ENCODE data around the gene HMGB2. TPM values are rescaled to one million over a fixed set of nuclear protein-coding genes. Genes with fewer than 3 reads are reported as not detected.

The HMGB2 gene
- total RNA-seq, 1 donor from 2014 or later, result 29.9 TPM

DNA sequence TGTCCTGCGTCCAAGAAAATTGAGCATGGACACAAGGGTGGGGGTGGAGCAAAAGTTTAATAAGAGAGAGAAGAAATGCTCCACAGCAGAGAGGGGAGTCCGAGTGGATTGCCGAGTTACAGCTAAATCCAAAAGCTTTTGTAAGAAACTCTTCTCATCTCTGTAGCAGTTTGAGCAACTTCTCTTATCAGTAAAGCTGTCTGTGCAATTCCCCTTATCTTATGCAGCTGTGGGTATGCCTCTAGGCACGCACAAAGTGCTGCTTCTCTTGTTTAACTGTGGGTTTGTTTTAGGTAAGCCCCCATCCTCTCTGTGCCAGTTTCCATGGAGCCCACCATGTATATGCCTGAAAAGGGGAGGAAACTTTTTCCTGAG lies 44.8 kb downstream of the HMGB2 start:
- H3K4me3 ChIP-seq (ENCODE audit: low read depth, low read length), result no peak overlapping the region
- H3K27me3 ChIP-seq (ENCODE audit: control insufficient read depth, insufficient read depth, low read length), result no peaks in the 10 kb centered on the region
- DNase-seq (ENCODE audit: low read depth), result no peak
- no peak for TF ChIP-seq CTCF (IDR thresholded peaks at IDR 0.05; ENCODE audit: insufficient read depth, low read length, poor library complexity, severe bottlenecking)
- no peaks in the 10 kb centered on the region for H3K36me3 ChIP-seq (ENCODE audit: control insufficient read depth, insufficient read depth, low read length)

GRCh38 chr4:173288698-173289352 lies 45.3 kb downstream of the HMGB2 start:
- Histone ChIP-seq H3K27me3 (ENCODE audit: control insufficient read depth, insufficient read depth, low read length) (no peaks in the 10 kb centered on the region), H3K4me3 (ENCODE audit: low read depth, low read length) (no peak overlapping the region), H3K36me3 (ENCODE audit: control insufficient read depth, insufficient read depth, low read length) (no peaks in the 10 kb centered on the region)
- no peak for TF ChIP-seq CTCF (IDR thresholded peaks at IDR 0.05; ENCODE audit: insufficient read depth, low read length, poor library complexity, severe bottlenecking)
- no peak for DNase-seq (ENCODE audit: low read depth)

- peak; percentile 37 for TF ChIP-seq CTCF (IDR thresholded peaks at IDR 0.05; ENCODE audit: insufficient read depth, low read length, poor library complexity, severe bottlenecking)
- no peak for DNase-seq (ENCODE audit: low read depth)
- Histone ChIP-seq H3K27me3 (ENCODE audit: control insufficient read depth, insufficient read depth, low read length) (no peaks in the 10 kb centered on the region), H3K36me3 (ENCODE audit: control insufficient read depth, insufficient read depth, low read length) (no peaks in the 10 kb centered on the region), H3K4me3 (ENCODE audit: low read depth, low read length) (no peak overlapping the region)
Observed at GRCh38 chr4:173288296-173288695, 45.9 kb downstream of the HMGB2 start.

- DNase-seq (ENCODE audit: low read depth), result no peak
- Histone ChIP-seq H3K4me3 (ENCODE audit: low read depth, low read length) (no peak overlapping the region), H3K36me3 (ENCODE audit: control insufficient read depth, insufficient read depth, low read length) (no peaks in the 10 kb centered on the region), H3K27me3 (ENCODE audit: control insufficient read depth, insufficient read depth, low read length) (no peaks in the 10 kb centered on the region)
- TF ChIP-seq CTCF (IDR thresholded peaks at IDR 0.05; ENCODE audit: insufficient read depth, low read length, poor library complexity, severe bottlenecking), result no peak
Observed at GRCh38 chr4:173287486-173287885, 46.7 kb downstream of the HMGB2 start.

- no peak for DNase-seq (ENCODE audit: low read depth)
- Histone ChIP-seq H3K27me3 (ENCODE audit: control insufficient read depth, insufficient read depth, low read length) (no peaks in the 10 kb centered on the region), H3K36me3 (ENCODE audit: control insufficient read depth, insufficient read depth, low read length) (no peaks in the 10 kb centered on the region), H3K4me3 (ENCODE audit: low read depth, low read length) (no peak overlapping the region)
- TF ChIP-seq CTCF (IDR thresholded peaks at IDR 0.05; ENCODE audit: insufficient read depth, low read length, poor library complexity, severe bottlenecking), result no peak
Observed at GRCh38 chr4:173284463-173284862, 49.7 kb downstream of the HMGB2 start.

GRCh38 chr4:173282626-173283025 lies 51.5 kb downstream of the HMGB2 start:
- TF ChIP-seq CTCF (IDR thresholded peaks at IDR 0.05; ENCODE audit: insufficient read depth, low read length, poor library complexity, severe bottlenecking), result no peak
- Histone ChIP-seq H3K27me3 (ENCODE audit: control insufficient read depth, insufficient read depth, low read length) (no peaks in the 10 kb centered on the region), H3K36me3 (ENCODE audit: control insufficient read depth, insufficient read depth, low read length) (no peaks in the 10 kb centered on the region), H3K4me3 (ENCODE audit: low read depth, low read length) (no peak overlapping the region)
- DNase-seq (ENCODE audit: low read depth), result no peak
